ENCODE data around the gene GHSR. TPM values are rescaled to one million over a fixed set of nuclear protein-coding genes. Genes with fewer than 3 reads are reported as not detected.

Gene GHSR
- total RNA-seq, 1 donor from 2014 or later, result not detected

DNA sequence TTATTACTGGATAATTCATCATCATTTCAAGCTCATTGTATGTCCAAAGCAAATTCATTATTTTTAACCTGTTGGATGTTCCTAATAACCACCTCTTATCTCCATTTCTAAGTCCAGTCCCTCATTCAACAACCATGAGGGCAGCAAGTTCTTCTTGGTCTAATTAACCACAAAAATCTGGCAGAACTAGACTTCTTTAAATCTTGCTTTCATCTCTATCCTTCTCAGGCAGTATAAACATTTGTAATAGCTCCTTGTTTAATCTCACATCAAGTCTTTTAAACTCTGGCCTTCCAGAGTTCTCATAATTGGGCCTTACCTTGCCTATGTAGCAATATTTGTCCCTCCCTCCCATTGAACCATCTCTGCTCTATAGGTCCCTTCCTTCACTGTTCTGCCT, 17.0 kb upstream of the GHSR start:
- H3K27me3 Mint-ChIP-seq (ENCODE audit: unreplicated experiment), result no peaks in the 10 kb centered on the region
- H3K4me1 Mint-ChIP-seq (ENCODE audit: unreplicated experiment), result peaks cover 5% of the 10 kb centered on the region
- H3K4me3 Mint-ChIP-seq (ENCODE audit: unreplicated experiment), result no peak overlapping the region
- no peak overlapping the region for H3K27ac Mint-ChIP-seq (ENCODE audit: unreplicated experiment)
- DNase-seq (ENCODE audit: low spot score), result no peak
- no peaks in the 10 kb centered on the region for H3K9me3 Mint-ChIP-seq (ENCODE audit: unreplicated experiment)
- TF ChIP-seq, protein P1, sequence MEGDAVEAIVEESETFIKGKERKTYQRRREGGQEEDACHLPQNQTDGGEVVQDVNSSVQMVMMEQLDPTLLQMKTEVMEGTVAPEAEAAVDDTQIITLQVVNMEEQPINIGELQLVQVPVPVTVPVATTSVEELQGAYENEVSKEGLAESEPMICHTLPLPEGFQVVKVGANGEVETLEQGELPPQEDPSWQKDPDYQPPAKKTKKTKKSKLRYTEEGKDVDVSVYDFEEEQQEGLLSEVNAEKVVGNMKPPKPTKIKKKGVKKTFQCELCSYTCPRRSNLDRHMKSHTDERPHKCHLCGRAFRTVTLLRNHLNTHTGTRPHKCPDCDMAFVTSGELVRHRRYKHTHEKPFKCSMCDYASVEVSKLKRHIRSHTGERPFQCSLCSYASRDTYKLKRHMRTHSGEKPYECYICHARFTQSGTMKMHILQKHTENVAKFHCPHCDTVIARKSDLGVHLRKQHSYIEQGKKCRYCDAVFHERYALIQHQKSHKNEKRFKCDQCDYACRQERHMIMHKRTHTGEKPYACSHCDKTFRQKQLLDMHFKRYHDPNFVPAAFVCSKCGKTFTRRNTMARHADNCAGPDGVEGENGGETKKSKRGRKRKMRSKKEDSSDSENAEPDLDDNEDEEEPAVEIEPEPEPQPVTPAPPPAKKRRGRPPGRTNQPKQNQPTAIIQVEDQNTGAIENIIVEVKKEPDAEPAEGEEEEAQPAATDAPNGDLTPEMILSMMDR (IDR thresholded peaks at IDR 0.05; ENCODE audit: unreplicated experiment), result no peak
- H3K36me3 Mint-ChIP-seq (ENCODE audit: low read depth, unreplicated experiment), result no peaks in the 10 kb centered on the region

GRCh38 chr3:172464306-172464705, 16.1 kb upstream of the GHSR start:
- H3K27me3 Mint-ChIP-seq (ENCODE audit: unreplicated experiment), result no peaks in the 10 kb centered on the region
- peaks cover 5% of the 10 kb centered on the region for H3K4me1 Mint-ChIP-seq (ENCODE audit: unreplicated experiment)
- H3K4me3 Mint-ChIP-seq (ENCODE audit: unreplicated experiment), result no peak overlapping the region
- TF ChIP-seq, protein P1 (IDR thresholded peaks at IDR 0.05; ENCODE audit: unreplicated experiment), result no peak
- H3K36me3 Mint-ChIP-seq (ENCODE audit: low read depth, unreplicated experiment), result no peaks in the 10 kb centered on the region
- no peak overlapping the region for H3K27ac Mint-ChIP-seq (ENCODE audit: unreplicated experiment)
- no peaks in the 10 kb centered on the region for H3K9me3 Mint-ChIP-seq (ENCODE audit: unreplicated experiment)
- no peak for DNase-seq (ENCODE audit: low spot score)

- TF ChIP-seq, protein P1 (IDR thresholded peaks at IDR 0.05; ENCODE audit: unreplicated experiment), result peak; percentile 92
- H3K4me1 Mint-ChIP-seq (ENCODE audit: unreplicated experiment), result peaks cover 8% of the 10 kb centered on the region
- H3K27ac Mint-ChIP-seq (ENCODE audit: unreplicated experiment), result no peak overlapping the region
- no peak overlapping the region for H3K4me3 Mint-ChIP-seq (ENCODE audit: unreplicated experiment)
- H3K27me3 Mint-ChIP-seq (ENCODE audit: unreplicated experiment), result no peaks in the 10 kb centered on the region
- no peaks in the 10 kb centered on the region for H3K36me3 Mint-ChIP-seq (ENCODE audit: low read depth, unreplicated experiment)
- H3K9me3 Mint-ChIP-seq (ENCODE audit: unreplicated experiment), result no peaks in the 10 kb centered on the region
- no peak for DNase-seq (ENCODE audit: low spot score)
These were observed 13.4 kb upstream of the GHSR start for GRCh38 chr3:172461530-172462138.

DNA sequence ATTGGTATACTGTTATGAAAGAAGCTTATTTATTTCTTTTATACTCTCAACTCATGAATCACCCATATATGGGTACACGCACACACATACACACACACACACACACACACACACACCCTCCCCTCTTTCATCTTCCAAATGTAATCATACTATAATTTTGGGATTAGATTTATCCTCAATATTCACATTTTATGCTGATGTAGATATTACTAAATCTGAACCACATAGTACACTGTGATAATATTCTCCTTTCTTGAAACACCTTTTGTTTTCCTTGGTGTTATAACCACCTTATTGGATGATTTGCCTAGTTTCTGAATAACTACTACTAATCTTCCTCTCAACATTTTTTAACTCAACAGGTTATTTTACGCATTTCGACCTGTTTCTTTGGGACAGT, 8.1 kb upstream of the GHSR start:
- no peaks in the 10 kb centered on the region for H3K36me3 Mint-ChIP-seq (ENCODE audit: low read depth, unreplicated experiment)
- no peaks in the 10 kb centered on the region for H3K27me3 Mint-ChIP-seq (ENCODE audit: unreplicated experiment)
- TF ChIP-seq, protein P1 (IDR thresholded peaks at IDR 0.05; ENCODE audit: unreplicated experiment), result no peak
- no peak overlapping the region for H3K27ac Mint-ChIP-seq (ENCODE audit: unreplicated experiment)
- peaks cover 3% of the 10 kb centered on the region for H3K4me1 Mint-ChIP-seq (ENCODE audit: unreplicated experiment)
- no peaks in the 10 kb centered on the region for H3K9me3 Mint-ChIP-seq (ENCODE audit: unreplicated experiment)
- DNase-seq (ENCODE audit: low spot score), result no peak
- H3K4me3 Mint-ChIP-seq (ENCODE audit: unreplicated experiment), result no peak overlapping the region

DNA sequence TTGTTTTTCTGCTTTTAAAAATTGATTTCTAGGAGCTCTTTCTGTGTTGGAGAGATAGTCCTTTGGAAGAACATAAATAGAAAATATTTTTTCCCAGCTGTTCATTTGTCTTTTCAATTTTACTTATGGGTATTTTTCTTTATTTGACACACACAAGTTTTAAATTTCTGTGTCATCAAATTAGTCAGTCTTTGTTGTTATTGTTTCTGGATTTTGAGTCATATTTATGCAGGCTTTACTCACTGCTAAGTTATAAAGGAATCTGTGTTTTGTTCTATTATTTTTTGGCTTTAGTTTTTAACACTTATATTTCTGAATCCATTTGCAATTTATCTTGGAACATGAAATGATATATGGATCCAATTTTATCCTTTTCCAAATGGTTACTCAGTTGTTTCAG, 5.9 kb upstream of the GHSR start:
- H3K9me3 Mint-ChIP-seq (ENCODE audit: unreplicated experiment), result no peaks in the 10 kb centered on the region
- H3K27me3 Mint-ChIP-seq (ENCODE audit: unreplicated experiment), result peaks cover 9% of the 10 kb centered on the region
- no peak for DNase-seq (ENCODE audit: low spot score)
- H3K4me1 Mint-ChIP-seq (ENCODE audit: unreplicated experiment), result peaks cover 5% of the 10 kb centered on the region
- no peaks in the 10 kb centered on the region for H3K36me3 Mint-ChIP-seq (ENCODE audit: low read depth, unreplicated experiment)
- no peak overlapping the region for H3K4me3 Mint-ChIP-seq (ENCODE audit: unreplicated experiment)
- TF ChIP-seq, protein P1 (IDR thresholded peaks at IDR 0.05; ENCODE audit: unreplicated experiment), result no peak
- H3K27ac Mint-ChIP-seq (ENCODE audit: unreplicated experiment), result no peak overlapping the region

Data from endothelial cell (in vitro differentiated cells).